Measurements from ENCODE around the gene CNTNAP2.

CNTNAP2 gene

DNA sequence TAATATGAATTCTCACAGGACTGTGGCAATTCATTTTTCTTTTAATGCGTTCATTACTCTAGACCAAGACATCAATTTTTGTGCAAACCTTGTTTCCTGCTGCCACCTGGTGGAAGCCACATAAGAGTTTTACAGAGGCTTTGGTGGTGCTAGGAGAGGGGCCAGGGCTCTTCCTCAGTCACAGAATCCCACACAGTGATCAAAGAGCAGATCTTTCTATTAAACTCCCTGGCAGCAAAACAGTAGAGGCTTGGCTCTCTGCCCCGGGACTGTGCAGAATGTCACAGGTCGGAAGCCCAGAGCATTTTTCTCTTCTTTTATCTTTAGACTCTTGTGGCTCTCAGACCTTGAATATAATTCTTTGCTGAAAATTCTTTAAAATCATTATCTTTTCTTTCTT, 1967.5 kb downstream of the CNTNAP2 start:
- Histone ChIP-seq H3K4me2 (ENCODE audit: low read depth, low read length, poor library complexity, severe bottlenecking) (no peak overlapping the region), H3F3A (ENCODE audit: insufficient read depth) (no peaks in the 10 kb centered on the region; the same call in 1 of the 2 replicates), H3K36me3 (ENCODE audit: low read length) (no peaks in the 10 kb centered on the region), H4K20me1 (ENCODE audit: low read depth, low read length) (no peaks in the 10 kb centered on the region), H3K9me2 (replicated peaks; ENCODE audit: insufficient read depth, low read length) (no peaks in the 10 kb centered on the region), H3K9me3 (ENCODE audit: insufficient read depth, low read length) (no peaks in the 10 kb centered on the region), H2AFZ (ENCODE audit: low read depth, low read length, severe bottlenecking) (no peak overlapping the region), H3K9ac (ENCODE audit: low read length) (no peak overlapping the region), H3K27ac (ENCODE audit: low read depth, low read length) (no peak overlapping the region), H3K4me3 (ENCODE audit: insufficient read depth, low read length, poor library complexity, severe bottlenecking) (no peak overlapping the region), H3K79me2 (ENCODE audit: insufficient read depth, low read length) (no peaks in the 10 kb centered on the region), H3K27me3 (ENCODE audit: low read length) (no peaks in the 10 kb centered on the region)
- TF ChIP-seq, protein P1, sequence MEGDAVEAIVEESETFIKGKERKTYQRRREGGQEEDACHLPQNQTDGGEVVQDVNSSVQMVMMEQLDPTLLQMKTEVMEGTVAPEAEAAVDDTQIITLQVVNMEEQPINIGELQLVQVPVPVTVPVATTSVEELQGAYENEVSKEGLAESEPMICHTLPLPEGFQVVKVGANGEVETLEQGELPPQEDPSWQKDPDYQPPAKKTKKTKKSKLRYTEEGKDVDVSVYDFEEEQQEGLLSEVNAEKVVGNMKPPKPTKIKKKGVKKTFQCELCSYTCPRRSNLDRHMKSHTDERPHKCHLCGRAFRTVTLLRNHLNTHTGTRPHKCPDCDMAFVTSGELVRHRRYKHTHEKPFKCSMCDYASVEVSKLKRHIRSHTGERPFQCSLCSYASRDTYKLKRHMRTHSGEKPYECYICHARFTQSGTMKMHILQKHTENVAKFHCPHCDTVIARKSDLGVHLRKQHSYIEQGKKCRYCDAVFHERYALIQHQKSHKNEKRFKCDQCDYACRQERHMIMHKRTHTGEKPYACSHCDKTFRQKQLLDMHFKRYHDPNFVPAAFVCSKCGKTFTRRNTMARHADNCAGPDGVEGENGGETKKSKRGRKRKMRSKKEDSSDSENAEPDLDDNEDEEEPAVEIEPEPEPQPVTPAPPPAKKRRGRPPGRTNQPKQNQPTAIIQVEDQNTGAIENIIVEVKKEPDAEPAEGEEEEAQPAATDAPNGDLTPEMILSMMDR (IDR thresholded peaks at IDR 0.05; ENCODE audit: insufficient read depth, low read length, poor library complexity, severe bottlenecking), result peak; percentile 46
- TF ChIP-seq EZH2phosphoT487 (conservative IDR thresholded peaks at IDR 0.05; ENCODE audit: low read length), result no peak

DNA sequence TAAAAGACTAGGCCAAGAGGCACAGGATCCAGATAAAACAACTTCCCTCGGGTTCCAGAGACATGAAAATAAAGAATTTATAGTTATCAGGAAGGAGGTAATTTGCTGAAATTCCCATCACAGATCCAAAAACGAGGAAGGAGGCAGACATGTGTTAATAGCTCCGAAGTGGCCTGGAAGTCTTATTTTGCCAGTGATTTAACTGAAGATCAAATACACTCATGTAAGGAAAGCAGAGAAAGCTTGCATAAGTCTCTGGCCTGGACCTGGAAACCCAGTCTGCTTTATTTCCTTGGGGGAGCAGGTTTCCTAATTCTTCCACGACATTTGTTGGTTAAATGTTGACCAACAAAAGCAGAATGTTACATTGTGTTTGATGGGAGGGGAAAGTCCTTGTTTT, 1975.3 kb downstream of the CNTNAP2 start:
- H3K4me3 ChIP-seq (ENCODE audit: insufficient read depth, low read length, poor library complexity, severe bottlenecking), result no peak overlapping the region
- no peaks in the 10 kb centered on the region for H3K36me3 ChIP-seq (ENCODE audit: low read length)
- H3K9ac ChIP-seq (ENCODE audit: low read length), result no peak overlapping the region
- TF ChIP-seq, protein P1 (IDR thresholded peaks at IDR 0.05; ENCODE audit: insufficient read depth, low read length, poor library complexity, severe bottlenecking), result no peak
- no peak for TF ChIP-seq EZH2phosphoT487 (conservative IDR thresholded peaks at IDR 0.05; ENCODE audit: low read length)
- H3K4me2 ChIP-seq (ENCODE audit: low read depth, low read length, poor library complexity, severe bottlenecking), result no peak overlapping the region
- no peaks in the 10 kb centered on the region for H3K9me3 ChIP-seq (ENCODE audit: insufficient read depth, low read length)
- no peak overlapping the region for H2AFZ ChIP-seq (ENCODE audit: low read depth, low read length, severe bottlenecking)
- H3F3A ChIP-seq (ENCODE audit: insufficient read depth), result no peaks in the 10 kb centered on the region; the same call in 1 of the 2 replicates
- no peaks in the 10 kb centered on the region for H3K79me2 ChIP-seq (ENCODE audit: insufficient read depth, low read length)
- H4K20me1 ChIP-seq (ENCODE audit: low read depth, low read length), result no peaks in the 10 kb centered on the region
- H3K27me3 ChIP-seq (ENCODE audit: low read length), result no peaks in the 10 kb centered on the region
- no peak overlapping the region for H3K27ac ChIP-seq (ENCODE audit: low read depth, low read length)
- H3K9me2 ChIP-seq (replicated peaks; ENCODE audit: insufficient read depth, low read length), result no peaks in the 10 kb centered on the region

GRCh38 chr7:148093375-148094166, 1977.0 kb downstream of the CNTNAP2 start:
- no peak for TF ChIP-seq EZH2phosphoT487 (conservative IDR thresholded peaks at IDR 0.05; ENCODE audit: low read length)
- TF ChIP-seq, protein P1 (IDR thresholded peaks at IDR 0.05; ENCODE audit: insufficient read depth, low read length, poor library complexity, severe bottlenecking), result no peak
- H3K4me3 ChIP-seq (ENCODE audit: insufficient read depth, low read length, poor library complexity, severe bottlenecking), result no peak overlapping the region
- no peak overlapping the region for H3K9ac ChIP-seq (ENCODE audit: low read length)
- H3K36me3 ChIP-seq (ENCODE audit: low read length), result no peaks in the 10 kb centered on the region
- H3F3A ChIP-seq (ENCODE audit: insufficient read depth), result no peaks in the 10 kb centered on the region
- no peaks in the 10 kb centered on the region for H3K9me2 ChIP-seq (replicated peaks; ENCODE audit: insufficient read depth, low read length)
- no peak overlapping the region for H3K27ac ChIP-seq (ENCODE audit: low read depth, low read length)
- no peak overlapping the region for H3K4me2 ChIP-seq (ENCODE audit: low read depth, low read length, poor library complexity, severe bottlenecking)
- H3K9me3 ChIP-seq (ENCODE audit: insufficient read depth, low read length), result no peaks in the 10 kb centered on the region
- H2AFZ ChIP-seq (ENCODE audit: low read depth, low read length, severe bottlenecking), result no peak overlapping the region
- no peaks in the 10 kb centered on the region for H4K20me1 ChIP-seq (ENCODE audit: low read depth, low read length)
- H3K79me2 ChIP-seq (ENCODE audit: insufficient read depth, low read length), result no peaks in the 10 kb centered on the region
- no peaks in the 10 kb centered on the region for H3K27me3 ChIP-seq (ENCODE audit: low read length)
